ENCODE measurements around the gene WDFY3.

Gene WDFY3

DNA sequence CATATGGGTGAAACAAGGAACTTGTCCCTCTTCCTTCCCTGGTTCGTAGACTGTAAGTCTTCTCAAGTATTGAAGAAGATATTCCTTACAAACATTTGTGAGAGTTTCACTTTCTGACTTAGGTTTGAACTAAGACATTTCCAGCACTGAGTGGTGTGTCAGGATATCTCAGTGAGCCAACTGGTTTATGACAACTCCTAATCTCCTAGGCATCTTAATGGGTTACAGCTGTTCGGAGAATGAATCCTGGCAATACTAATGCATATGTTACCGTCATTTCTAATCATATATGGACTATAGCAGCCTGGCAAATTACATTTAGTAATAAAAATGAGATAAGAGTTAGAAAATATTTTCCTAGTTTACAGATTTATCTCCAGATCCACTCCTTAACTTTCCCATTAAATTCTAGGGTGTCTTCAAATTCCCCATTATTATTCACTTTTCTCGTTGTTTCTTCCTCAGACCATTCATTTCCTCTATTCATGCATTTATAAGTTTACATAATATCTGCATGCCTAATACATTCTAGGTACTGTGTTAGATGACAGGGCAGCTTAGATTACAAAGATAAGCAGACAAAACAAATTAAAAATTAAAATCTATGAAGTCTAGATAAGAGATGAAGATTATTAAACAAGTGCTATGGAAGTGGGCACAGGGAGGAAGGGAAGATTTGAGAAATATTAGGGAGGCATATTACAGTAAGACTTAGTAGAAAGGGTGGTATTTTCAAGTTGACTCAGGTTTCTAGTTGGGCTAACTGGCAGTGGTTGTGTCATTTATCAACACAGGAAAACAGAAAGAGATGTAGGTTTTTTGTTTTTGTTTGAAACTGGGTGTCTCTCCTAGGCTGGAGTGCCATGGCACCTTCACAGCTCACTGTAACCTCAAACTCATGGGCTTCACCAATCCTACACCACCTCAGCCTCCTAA is 173.9 kb downstream of the WDFY3 start:
- DNase-seq (ENCODE audit: low read depth in 2 of 2): no peak

DNA sequence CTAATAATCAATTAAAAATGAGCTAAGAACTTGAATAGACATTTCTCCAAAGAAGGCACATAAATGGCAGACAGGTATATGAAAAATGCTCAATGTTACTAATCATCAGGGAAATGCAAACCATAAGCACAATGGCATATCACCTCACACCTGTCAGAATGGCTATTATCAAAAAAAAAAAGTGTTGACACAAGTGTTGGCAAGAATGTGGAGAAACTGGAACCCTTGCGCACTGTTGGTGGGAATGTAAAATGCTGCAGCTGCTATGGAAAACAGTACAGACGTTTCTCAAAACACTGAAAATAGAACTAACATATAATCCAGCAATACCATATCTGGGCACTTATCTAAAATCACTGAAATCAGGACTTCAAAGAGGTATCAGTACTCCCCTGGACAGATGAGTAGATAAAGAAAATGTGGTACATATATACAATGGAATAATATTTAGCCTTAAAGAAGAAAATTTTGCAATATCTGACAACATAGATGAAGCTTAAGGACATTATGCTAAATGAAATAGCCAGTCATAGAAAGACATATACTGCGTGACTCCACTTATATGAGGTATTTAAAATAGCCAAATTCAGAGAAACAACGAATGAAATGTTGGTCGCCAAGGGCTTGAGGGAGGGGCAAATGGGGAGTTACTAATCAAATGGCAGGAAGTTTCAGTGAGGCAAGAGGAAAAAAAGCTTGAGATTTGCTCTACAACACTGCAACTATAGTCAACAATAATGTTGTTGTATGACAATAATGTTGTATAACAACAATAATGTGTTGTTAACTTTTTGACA is 175.5 kb downstream of the WDFY3 start:
- DNase-seq (ENCODE audit: low read depth in 2 of 2): no peak

DNA sequence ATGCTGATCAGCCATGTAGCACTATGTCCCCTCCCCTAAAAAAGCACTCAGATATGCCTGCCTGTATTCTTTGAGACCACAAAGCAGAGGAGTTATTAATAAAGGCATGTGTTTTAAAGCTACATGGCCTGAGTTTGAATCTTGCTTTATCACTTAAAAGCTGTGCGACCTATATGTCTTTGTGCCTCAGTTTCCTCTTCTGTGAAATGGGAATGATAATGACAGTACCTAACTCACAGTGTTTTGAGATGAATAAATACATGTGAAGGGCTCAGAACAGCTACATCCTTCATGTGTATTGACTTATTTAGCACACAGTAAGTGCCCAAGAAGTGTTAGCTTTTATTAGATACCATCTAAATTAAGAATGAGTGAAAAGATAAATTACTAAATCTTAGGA is 180.0 kb downstream of the WDFY3 start:
- no peak for DNase-seq (ENCODE audit: low read depth in 2 of 2)

DNA sequence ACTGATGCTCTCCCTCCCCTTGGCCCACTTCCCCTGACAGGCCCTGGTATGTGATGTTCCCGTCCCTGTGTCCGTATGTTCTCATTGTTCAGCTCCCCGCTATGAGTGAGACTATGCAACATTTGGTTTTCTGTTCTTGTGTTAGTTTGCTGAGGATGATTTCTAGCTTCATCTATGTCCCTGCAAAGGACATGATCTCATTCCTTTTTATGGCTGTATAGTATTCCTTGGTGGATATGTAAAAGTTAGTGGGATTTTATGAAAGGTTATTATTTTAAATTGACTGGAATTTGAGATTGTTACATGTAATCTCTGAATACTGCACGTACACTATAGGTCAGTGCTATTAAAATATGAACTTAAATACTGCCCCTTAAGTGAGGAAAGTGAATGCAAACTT is 184.0 kb downstream of the WDFY3 start:
- no peak for DNase-seq (ENCODE audit: low read depth in 2 of 2)

DNA sequence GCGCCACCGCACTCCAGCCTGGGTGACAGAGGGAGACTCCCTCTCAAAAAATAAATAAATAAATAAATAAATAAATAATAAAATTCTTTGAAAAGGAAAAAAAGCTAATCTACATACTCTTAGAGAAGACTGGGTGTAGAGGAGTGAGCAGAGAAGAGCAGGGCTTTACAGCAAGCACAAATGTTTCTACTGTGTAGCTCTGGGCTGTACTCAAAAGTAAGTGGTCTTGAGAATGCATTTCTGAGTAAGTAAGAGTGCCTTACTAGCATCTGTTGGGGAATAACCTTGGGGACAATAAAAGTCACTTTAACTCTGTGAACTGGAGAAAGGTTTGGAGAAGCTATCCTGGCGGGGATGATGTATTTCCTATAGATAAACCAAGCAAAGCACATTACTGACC is 185.8 kb downstream of the WDFY3 start:
- DNase-seq (ENCODE audit: low read depth in 2 of 2): no peak

DNA sequence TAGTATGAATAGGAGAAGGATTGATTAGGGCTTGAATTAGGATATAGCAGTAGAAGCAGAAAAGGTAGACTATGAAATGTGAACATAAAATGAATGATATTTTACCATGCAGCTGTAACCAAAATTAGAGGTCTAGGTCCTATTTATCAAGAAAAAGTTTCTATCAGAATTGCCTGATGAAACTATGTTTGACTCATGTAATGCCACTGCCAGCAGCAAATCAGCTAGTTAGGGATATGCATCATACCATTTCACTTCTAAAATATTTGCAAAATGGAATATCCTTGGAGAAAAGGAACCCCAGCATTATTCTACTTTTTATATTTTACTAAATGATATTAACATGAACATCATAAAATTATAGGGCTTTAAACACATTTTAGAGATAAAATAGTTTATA is 188.4 kb downstream of the WDFY3 start:
- DNase-seq (ENCODE audit: low read depth in 2 of 2): no peak

DNA sequence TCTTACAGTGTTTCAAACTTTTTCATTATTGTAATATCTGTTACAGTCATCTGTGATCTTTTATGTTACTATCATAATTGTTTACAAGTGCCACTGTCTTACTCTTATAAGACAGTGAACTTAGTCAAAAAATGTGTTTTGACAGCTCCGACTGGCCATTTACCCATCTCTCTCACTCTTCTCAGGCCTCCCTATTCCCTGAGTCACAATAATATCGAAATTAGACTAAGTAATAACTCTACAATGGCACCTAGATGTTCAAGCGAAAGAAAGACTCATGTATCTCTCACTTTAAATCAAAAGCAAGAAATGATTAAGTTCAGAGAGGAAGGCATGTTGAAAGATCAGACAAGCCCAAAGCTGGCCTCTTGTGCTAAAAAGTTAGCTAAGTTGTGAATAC is 199.3 kb downstream of the WDFY3 start:
- DNase-seq (ENCODE audit: low read depth in 2 of 2): no peak

DNA sequence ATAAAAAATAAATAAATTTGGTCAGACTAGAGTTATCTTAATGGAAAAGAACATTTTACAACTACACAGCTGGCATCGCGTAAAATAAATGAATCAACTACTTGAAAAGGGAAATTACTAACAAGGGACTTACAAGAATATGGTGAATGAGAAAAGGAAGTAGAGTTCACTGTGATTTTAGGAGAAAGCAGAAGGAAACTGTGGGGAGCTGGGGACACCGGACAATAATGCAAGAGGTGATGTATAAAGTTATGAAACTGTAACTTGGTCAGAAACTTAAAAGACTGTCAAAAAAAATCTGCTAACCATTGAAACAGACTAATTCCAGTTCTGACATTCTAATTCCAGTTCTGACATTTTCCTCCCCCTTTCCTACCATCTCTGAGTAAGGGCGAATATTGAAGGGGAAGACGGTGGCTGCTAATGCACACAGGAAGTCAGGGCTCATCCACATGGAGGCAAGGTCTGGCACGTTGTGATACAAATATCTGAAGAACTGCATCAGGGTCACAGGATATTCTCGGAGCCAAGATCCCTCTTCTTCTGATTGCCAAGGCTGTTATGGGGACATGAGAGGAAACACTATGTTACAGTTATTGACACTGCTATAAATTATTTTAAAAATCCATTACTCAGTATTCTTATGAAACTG is 213.0 kb downstream of the WDFY3 start:
- no peak for DNase-seq (ENCODE audit: low read depth in 2 of 2)

DNA sequence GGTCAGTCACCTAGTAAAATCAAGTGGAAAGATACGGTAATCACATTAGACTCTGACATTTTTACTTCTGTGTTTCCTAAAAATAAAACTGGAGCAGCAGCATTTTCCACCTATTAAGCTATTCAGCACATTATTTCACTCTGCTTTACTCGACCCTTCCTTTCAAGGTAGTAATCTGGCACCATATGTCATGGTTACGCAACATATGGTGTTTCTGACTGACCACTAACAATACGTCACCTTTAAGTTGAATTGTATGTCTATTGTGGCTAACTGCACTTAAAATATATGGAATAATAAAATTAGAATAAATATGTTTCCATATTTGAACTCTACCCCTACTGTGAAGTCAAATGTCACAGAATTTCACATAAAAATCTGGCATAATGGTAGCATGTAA is 214.8 kb downstream of the WDFY3 start:
- no peak for DNase-seq (ENCODE audit: low read depth in 2 of 2)

DNA sequence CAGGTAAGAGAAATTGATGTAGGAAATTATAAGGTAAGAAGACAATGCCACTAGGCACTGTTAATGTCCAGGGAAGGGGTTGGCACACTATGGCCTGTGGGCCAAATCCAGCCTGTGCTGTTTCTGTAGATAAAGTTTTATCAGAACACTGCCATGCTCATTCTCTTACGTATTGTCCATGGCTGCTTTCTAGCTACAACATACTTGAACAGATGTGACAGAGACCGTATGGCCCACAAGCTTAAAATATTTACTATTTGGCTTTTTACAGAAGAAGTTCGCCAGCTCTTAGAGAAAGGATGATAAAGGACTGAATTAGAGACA is 215.6 kb downstream of the WDFY3 start:
- no peak for DNase-seq (ENCODE audit: low read depth in 2 of 2)

DNA sequence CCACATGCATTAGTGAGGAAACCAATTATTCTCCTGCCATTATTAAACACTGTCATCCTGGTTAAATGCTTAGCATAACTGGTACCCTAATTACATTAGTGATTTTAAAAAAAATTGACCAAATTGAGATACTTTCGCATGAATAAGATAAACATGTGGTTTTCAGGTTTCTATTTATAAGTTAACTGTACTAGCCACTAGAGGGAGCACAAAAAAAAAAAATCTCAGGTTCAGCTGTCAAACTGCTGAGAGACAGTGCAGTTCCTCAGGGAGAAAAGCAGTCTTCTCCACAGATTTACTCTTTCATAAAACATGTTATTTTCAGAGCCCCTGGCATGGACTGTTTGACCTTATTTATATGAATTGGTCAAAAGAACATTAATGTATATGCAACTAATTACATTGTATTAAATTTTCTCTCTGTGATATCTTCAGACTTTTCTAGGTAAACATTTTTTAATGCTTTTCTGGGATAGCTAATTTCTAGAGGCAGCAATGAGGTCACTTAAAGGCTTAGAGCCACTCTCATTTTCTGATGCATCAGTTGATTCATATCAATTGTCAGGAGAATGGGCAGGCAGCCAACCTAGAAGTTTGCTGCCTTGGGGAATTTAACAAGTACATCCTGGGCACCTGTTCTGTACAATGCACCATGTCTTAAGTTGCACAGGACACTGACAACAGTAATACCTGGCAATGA is 216.1 kb downstream of the WDFY3 start:
- no peak for DNase-seq (ENCODE audit: low read depth in 2 of 2)

DNA sequence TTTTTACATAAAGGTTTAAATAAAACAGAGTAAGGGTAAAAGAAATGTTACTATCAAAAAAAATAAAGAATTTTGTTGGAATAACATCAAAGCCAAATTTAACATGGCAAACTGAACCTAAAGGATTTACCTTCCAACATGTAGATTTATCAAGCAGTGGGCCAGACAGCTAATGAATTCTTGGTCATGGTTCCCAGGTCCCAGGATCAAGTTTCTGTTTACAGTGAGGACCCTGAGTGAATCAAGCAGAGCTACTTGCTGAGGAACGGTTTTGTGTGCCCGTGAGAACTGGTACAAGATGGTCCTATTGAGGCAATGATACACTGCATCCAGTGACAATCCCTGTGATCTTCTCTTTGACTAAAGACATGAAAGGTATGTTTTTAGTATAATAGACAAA is 226.4 kb downstream of the WDFY3 start:
- DNase-seq (ENCODE audit: low read depth in 2 of 2): no peak

DNA sequence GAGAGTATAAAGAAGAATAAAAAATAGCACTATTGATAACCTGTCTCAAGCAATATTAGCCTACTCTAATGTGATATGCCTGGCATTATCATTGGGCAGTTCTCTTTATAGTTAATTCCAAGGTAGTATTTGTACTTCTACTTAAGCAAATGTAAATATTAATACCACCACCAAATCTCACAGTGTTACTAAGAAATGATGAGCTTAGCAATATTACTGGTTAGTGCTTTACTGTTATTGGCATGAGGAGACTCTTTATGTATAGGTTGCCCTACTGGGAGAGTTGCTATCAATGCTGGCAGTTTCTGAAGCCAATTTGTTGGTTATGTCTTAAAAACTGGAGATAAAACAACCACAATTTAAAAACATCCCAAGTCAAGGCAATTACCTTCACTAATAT is 227.9 kb downstream of the WDFY3 start:
- no peak for DNase-seq (ENCODE audit: low read depth in 2 of 2)

DNA sequence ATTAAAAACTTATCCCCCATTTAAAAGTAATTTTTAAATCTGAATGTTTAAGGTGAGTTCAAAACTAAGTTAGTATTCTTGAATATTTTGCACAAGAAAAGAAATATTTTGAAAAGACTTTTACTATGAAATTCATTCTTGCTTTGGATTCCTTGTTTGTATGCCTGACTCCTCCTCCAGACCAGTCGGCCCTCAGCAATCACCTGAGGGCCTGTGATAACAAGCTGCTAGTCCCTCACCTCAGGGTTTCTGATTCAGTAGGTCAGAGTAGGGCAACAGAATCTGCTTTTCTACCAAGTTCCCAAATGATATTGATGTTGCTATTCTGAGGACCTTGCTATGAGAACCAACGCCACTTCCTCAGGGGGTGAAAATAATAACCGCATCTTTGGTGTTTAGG is 228.8 kb downstream of the WDFY3 start:
- no peak for DNase-seq (ENCODE audit: low read depth in 2 of 2)

DNA sequence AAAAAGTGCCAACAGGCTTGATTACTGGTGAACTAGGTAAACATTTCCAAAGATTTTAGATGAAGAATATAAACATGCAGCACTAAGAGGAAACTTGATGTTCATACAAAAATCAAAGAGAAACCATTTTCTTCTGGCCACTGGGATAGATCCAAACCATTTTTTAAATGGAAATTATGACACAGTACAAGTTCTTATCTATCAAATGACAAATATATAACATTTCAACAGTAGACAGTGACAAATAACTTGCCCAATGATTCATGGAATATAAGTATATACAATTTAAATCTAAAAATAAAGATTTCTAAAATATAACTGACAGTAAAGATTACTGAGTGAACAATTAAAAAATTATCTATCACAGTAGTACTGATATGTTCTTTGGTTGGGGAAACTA is 232.5 kb downstream of the WDFY3 start:
- DNase-seq (ENCODE audit: low read depth in 2 of 2): no peak

DNA sequence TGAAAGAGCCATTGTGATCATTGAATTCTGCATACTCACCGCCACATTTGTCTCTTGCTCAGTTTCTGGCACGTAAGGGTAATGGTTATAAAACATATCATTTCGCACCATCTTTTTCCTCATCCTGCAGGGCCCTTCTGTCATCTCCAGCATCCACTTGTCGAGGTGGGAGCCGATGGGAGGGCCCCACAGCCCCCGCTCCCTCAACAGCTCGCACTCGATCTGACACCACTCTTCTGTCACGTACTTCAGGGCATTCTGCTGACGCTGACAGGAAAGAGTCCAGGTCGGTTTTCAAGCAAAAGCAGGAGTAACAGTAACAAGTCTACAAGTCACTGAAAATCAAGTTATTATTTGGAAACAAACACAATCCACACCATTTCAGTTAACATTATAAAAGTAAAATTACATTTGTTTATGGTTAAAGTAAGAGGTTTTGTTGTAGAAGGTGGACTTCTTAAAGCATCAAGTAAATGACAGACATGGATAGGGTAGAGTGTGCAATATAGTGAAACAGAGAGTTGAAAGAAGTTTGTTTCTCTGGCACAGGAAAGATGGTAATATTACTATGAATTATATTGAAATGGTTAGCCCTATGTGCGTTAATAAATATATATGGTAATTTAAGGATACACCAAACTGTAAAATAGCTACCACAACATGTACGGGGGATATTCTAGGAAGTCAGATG is 233.0 kb downstream of the WDFY3 start:
- DNase-seq (ENCODE audit: low read depth in 2 of 2): no peak

DNA sequence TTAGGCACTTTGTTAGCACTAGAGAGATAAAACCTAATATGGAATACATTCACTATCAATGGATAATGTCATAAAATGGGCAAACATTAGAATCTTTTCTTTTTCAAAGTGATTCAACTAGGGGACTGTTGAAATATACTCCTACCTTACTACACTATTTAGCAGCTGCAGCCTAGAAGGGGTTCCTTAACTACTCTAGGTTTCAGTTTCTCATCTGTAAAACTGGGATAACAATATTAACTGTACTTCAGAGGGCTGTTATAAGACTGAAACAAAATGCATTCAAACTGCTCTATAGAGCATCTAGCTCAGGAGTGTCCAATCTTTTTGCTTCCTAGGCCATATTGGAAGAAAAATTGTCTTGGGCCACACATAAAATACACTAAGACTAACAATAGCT is 236.1 kb downstream of the WDFY3 start:
- no peak for DNase-seq (ENCODE audit: low read depth in 2 of 2)

DNA sequence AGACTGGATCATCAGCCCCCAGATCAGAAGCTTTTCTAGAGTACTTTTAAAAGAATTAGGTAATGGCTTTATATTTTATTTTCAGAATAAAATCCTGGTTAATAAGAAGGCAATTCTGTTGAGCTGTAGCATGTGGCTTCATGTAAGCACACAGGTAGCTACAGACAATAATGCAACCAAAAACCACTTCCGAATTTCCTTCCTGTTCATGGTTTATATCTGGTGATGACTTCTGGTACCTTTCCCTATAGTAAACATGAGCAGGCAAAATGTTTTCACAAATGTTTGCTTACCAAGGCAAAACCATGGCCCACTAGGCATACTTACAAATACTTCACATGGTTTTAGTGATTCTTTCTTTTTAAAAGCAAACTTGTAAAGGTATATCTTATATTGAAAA is 239.0 kb downstream of the WDFY3 start:
- no peak for DNase-seq (ENCODE audit: low read depth in 2 of 2)

DNA sequence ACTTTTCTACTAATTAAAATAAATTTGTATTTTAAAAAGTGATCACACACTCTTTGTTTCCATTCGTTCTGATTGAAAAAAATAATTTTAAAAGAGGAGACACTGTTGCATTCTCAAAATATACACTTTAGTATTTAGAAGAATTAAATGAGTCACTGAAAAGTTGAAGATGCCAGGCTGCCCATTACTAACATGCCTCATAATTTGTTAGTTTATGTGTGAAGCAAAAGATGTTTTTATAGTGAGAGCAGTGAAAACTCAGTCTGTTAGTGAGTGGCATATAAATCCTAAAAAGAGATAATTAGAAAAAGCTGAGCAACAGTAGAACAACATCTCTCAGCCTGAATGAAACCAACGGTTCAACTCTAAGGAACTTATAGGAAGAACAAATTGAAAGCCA is 240.1 kb downstream of the WDFY3 start:
- DNase-seq (ENCODE audit: low read depth in 2 of 2): no peak

DNA sequence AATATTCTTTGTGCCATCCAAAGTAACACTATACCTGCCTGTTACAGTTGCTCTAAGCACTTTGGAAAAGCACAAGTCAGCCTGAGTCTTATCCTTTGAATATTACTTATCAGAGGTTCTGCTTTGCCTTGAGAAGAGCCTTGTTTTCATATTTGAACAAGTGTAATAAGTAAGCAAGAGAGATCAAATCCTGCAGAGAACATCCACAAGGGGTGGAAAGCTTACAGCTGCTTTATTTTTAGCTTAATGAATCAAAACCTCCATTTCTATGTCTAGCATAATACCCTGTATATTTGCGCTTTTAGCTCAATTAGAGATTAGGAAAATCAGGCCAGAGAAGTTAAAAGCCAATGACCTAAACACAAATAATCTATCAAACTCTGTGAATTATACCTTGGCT is 243.8 kb downstream of the WDFY3 start:
- no peak for DNase-seq (ENCODE audit: low read depth in 2 of 2)

DNA sequence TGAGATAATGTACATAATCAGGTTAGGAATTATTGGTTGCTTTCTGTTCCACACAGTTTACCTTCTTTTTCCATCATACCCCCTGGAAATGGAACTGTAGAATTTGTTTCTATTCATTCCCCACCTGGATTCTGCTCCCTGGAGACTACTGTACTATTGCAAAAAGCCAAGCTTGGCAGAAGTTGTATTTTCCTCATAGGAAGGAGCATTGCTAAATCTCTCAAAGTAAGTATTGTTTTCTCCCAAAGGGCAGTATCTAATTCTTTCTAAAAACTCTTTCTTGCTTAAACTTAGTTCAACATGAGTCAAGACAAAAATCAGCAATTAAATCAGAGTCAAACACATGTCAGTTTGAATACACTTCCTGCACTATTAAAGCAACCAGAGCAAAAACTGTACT is 247.4 kb downstream of the WDFY3 start:
- DNase-seq (ENCODE audit: low read depth in 2 of 2): no peak

DNA sequence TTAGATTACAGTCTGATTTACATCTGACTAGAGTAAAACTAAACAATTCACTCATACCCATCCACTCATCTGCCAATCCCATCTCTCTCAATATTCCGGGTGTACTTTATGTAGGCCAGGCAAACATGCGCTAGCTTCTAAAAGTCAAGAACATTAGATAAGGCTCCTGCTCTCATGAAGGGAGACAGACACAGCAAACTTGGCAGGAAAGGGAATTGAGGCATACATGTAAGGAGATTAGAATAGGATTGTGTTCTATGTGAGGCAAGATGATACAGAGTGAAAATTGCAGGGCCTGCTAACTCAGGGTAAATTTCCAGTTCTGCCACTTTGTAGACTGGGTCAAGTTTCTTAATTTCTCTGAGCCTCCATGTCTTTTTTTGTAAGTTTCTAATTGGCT is 247.8 kb downstream of the WDFY3 start:
- no peak for DNase-seq (ENCODE audit: low read depth in 2 of 2)

Data from stimulated activated CD8-positive, alpha-beta memory T cell treated with anti-CD3 and anti-CD28 coated beads, Interleukin-7, amount 100 ng/mL, for 1 hour (primary cell).